C4-2B (cell line): ENCODE results near the gene FGD4.

Experiments used
- H3K27ac ChIP-seq: fragments of 450-650 bp; 2 replicates; pipeline ENCODE4 v1.5.1; 2017
- CTCF ChIP-seq: fragments of 450-650 bp; conservative IDR thresholded peaks from 2 replicates; pipeline ENCODE4 v1.5.1; 2017; ENCODE audit warnings: mild to moderate bottlenecking
- ZFX ChIP-seq: fragments of 450-650 bp; IDR thresholded peaks from 2 replicates; pipeline ENCODE4 v1.6.1; 2017

Gene FGD4

GRCh38 chr12:32489070-32489469 lies 89.7 kb downstream of the FGD4 start:
- no peak for TF ChIP-seq CTCF
- TF ChIP-seq ZFX, result no peak
- no peak overlapping the region for H3K27ac ChIP-seq

GRCh38 chr12:32490801-32491200 lies 91.4 kb downstream of the FGD4 start:
- no peak overlapping the region for H3K27ac ChIP-seq
- TF ChIP-seq CTCF, result no peak
- no peak for TF ChIP-seq ZFX

GRCh38 chr12:32493282-32493681 lies 93.9 kb downstream of the FGD4 start:
- no peak for TF ChIP-seq CTCF
- no peak for TF ChIP-seq ZFX
- H3K27ac ChIP-seq, result no peak overlapping the region

GRCh38 chr12:32494656-32495055 lies 95.3 kb downstream of the FGD4 start:
- TF ChIP-seq CTCF, result no peak
- no peak for TF ChIP-seq ZFX
- H3K27ac ChIP-seq, result no peak overlapping the region

- no peak for TF ChIP-seq CTCF
- TF ChIP-seq ZFX, result no peak
- no peak overlapping the region for H3K27ac ChIP-seq
These were observed 97.6 kb downstream of the FGD4 start for GRCh38 chr12:32496946-32497345.

GRCh38 chr12:32497864-32498263 lies 98.5 kb downstream of the FGD4 start:
- H3K27ac ChIP-seq, result no peak overlapping the region
- TF ChIP-seq CTCF (no peak), ZFX (no peak)

- no peak overlapping the region for H3K27ac ChIP-seq
- TF ChIP-seq CTCF (no peak), ZFX (no peak)
These were observed 99.7 kb downstream of the FGD4 start for GRCh38 chr12:32499048-32499447.
